K562 (cell line): Measurements from ENCODE around the gene MITF. TPM values are rescaled to one million over a fixed set of nuclear protein-coding genes. Genes with fewer than 3 reads are reported as not detected.

Source experiments
- ATAC-seq: fragments of 200-7000 bp; cut with Tn5 transposase; 3 replicates; pipeline ENCODE4 v1.9.1; 2020; ENCODE audit warnings: moderate library complexity
- BruUV-seq: library from RNA; stranded (reverse); fragments of 400-500 nt; replicated peaks from 2 replicates; lab custom pipeline; 2021; lab: Mats Ljungman, UMichigan
- CTCF ChIA-PET: fragments of 300-600 bp; formaldehyde crosslinking; extraction: SDS; loops from one replicate; lab custom pipeline; 2021; ENCODE audit warnings: low intra/inter-chr PET ratio; lab: Yijun Ruan, JAX
- POLR2A ChIA-PET: fragments of 300-600, 350-650 bp; sonication (Branson Sonifier 250); formaldehyde crosslinking; extraction: SDS; loops from one replicate; lab custom pipeline; 2021; ENCODE audit warnings: antibody characterized with exemption, inconsistent platforms; lab: Yijun Ruan, JAX
- DNase-seq, 4 experiments: peaks; one replicate each; pipeline versions ENCODE4 v3.0.0 to v3.0.0-alpha.2; 2011 to 2018; ENCODE audit warnings: low spot score in 3 of 4, mixed read lengths in 3 of 4; ENCODE audit errors: extremely low read depth in 1 of 4
- FAIRE-seq: peaks from 2 replicates; lab custom pipeline; 2011; peaks lifted over from hg19 to GRCh38; lab: Jason Lieb, UNC
- H2AFZ ChIP-seq: 2 replicates; pipeline ENCODE4 v1.6.0; 2011; ENCODE audit warnings: low read depth, low read length, control low read depth, inconsistent platforms
- H3K27ac ChIP-seq: fragments of 200-600 bp; 3 replicates; pipeline ENCODE4 v1.8.0; 2011; ENCODE audit warnings: low read depth, mild to moderate bottlenecking, control low read depth, inconsistent platforms, low read length, moderate library complexity, mixed read lengths; ENCODE audit errors: extremely low read depth
- H3K27me3 ChIP-seq, 2 experiments: fragments of 300-600 bp in 1 of 2; 2 replicates in 1 of 2; 3 replicates in 1 of 2; pipeline versions ENCODE4 v1.6.0 to v1.8.0; 2011; ENCODE audit warnings: inconsistent platforms in 2 of 2, low read length in 2 of 2, mild to moderate bottlenecking in 1 of 2, mixed read lengths in 1 of 2, moderate library complexity in 1 of 2; ENCODE audit not compliant: control insufficient read depth in 2 of 2, insufficient read depth in 2 of 2
- H3K36me3 ChIP-seq: fragments of 300-600 bp; 3 replicates; pipeline ENCODE4 v1.8.0; 2011; ENCODE audit warnings: mild to moderate bottlenecking, low read length, inconsistent platforms; ENCODE audit not compliant: control insufficient read depth, insufficient read depth
- H3K4me1 ChIP-seq, 2 experiments: fragments of 200-600 bp in 1 of 2; replicated peaks in 1 of 2; 2 replicates in 1 of 2; 3 replicates in 1 of 2; pipeline versions ENCODE4 v1.5.1 to v1.8.0; 2011; ENCODE audit warnings: inconsistent platforms in 2 of 2, low read length in 2 of 2, mild to moderate bottlenecking in 1 of 2, mixed read lengths in 1 of 2, moderate library complexity in 1 of 2; ENCODE audit not compliant: control insufficient read depth in 2 of 2, insufficient read depth in 2 of 2
- H3K4me2 ChIP-seq: 2 replicates; pipeline ENCODE4 v1.6.1; 2011; ENCODE audit warnings: low read length, control low read depth, inconsistent platforms, mixed read lengths; ENCODE audit not compliant: insufficient read depth
- H3K4me3 ChIP-seq: fragments of 200-600 bp; sonication (generic), shearing (Covaris generic); 2 replicates; pipeline ENCODE4 v1.5.1; 2016; ENCODE audit warnings: control low read depth, inconsistent platforms
- H3K79me2 ChIP-seq: fragments of 200-600 bp; 3 replicates; pipeline ENCODE4 v1.8.0; 2011; ENCODE audit warnings: low read length, inconsistent platforms; ENCODE audit not compliant: control insufficient read depth, insufficient read depth
- H3K9ac ChIP-seq, 2 experiments: 2 replicates each; pipeline versions ENCODE4 v1.6.0 to v1.6.1; 2011; ENCODE audit warnings: low read depth in 2 of 2, low read length in 2 of 2, control low read depth in 1 of 2, inconsistent platforms in 1 of 2, mild to moderate bottlenecking in 1 of 2, mixed read lengths in 1 of 2; ENCODE audit not compliant: insufficient read depth in 1 of 2
- H3K9me1 ChIP-seq: one replicate; pipeline ENCODE4 v1.6.0; 2011; ENCODE audit warnings: inconsistent platforms, mild to moderate bottlenecking, low read length, moderate library complexity; ENCODE audit not compliant: control insufficient read depth, insufficient read depth
- H3K9me3 ChIP-seq: replicated peaks from 2 replicates; pipeline ENCODE4 v1.5.1; 2011; ENCODE audit warnings: low read depth, low read length, inconsistent platforms; ENCODE audit not compliant: control insufficient read depth, insufficient read depth
- H4K20me1 ChIP-seq: replicated peaks from 2 replicates; pipeline ENCODE4 v1.6.1; 2011; ENCODE audit warnings: low read length, inconsistent platforms, mixed read lengths; ENCODE audit not compliant: control insufficient read depth, insufficient read depth
- C11orf30 ChIP-seq: fragments of 450-650 bp; IDR thresholded peaks from 2 replicates; pipeline ENCODE4 v1.6.1; 2016; ENCODE audit warnings: low read depth, mild to moderate bottlenecking
- CBFB ChIP-seq: sonication (generic); formaldehyde crosslinking; IDR thresholded peaks from 2 replicates; pipeline ENCODE4 v1.4.0; 2020; ENCODE audit warnings: mild to moderate bottlenecking, missing genetic modification reagents
- FOS ChIP-seq: IDR thresholded peaks from 3 replicates; pipeline ENCODE4 v1.6.1; 2011; ENCODE audit not compliant: insufficient read length; ENCODE audit errors: extremely low read depth
- NR2C2 ChIP-seq, 2 experiments: fragments of 200-800 bp in 1 of 2; sonication (Bioruptor generic) in 1 of 2; sonication (generic) in 1 of 2; formaldehyde crosslinking in 1 of 2; IDR thresholded peaks; 2 replicates each; pipeline versions ENCODE4 v1.6.1 to v1.8.0; 2016 to 2022; ENCODE audit warnings: mild to moderate bottlenecking in 1 of 2, missing compliant biosample characterization in 1 of 2, missing genetic modification characterization in 1 of 2, missing genetic modification reagents in 1 of 2
- RERE ChIP-seq: sonication (generic); formaldehyde crosslinking; IDR thresholded peaks from 2 replicates; pipeline ENCODE4 v1.8.0; 2023; ENCODE audit warnings: missing genetic modification reagents, mild to moderate bottlenecking, borderline replicate concordance
- SAFB2 ChIP-seq: fragments of 200-400 bp; formaldehyde crosslinking; IDR thresholded peaks from 2 replicates; pipeline ENCODE4 v1.6.1; 2018; ENCODE audit warnings: borderline replicate concordance, low read length, low read depth, moderate library complexity; ENCODE audit not compliant: severe bottlenecking
- SMAD4 ChIP-seq: fragments of 250-450 bp; sonication (Bioruptor Pico); conservative IDR thresholded peaks from 2 replicates; pipeline ENCODE4 v1.8.0; 2021; ENCODE audit warnings: inconsistent platforms, mild to moderate bottlenecking, moderate library complexity
- ZKSCAN1 ChIP-seq: fragments of 150-350 bp; IDR thresholded peaks from 2 replicates; pipeline ENCODE4 v1.6.1; 2016; ENCODE audit warnings: low read depth, low read length
- ZNF12 ChIP-seq: sonication (generic); formaldehyde crosslinking; IDR thresholded peaks from 2 replicates; pipeline ENCODE4 v1.4.0; 2020; ENCODE audit warnings: mild to moderate bottlenecking, missing genetic modification reagents
- ZNF316 ChIP-seq: fragments of 450-650 bp; IDR thresholded peaks from 2 replicates; pipeline ENCODE4 v1.6.1; 2016
- ZNF398 ChIP-seq: fragments of 250-450 bp; sonication (Bioruptor Pico); IDR thresholded peaks from 2 replicates; pipeline ENCODE4 v1.8.0; 2021; ENCODE audit warnings: moderate library complexity, mild to moderate bottlenecking, inconsistent platforms
- WGBS: fragments of 100-300 bp; shearing (Covaris generic); methylation state at CpG from one replicate; pipeline ENCODE4 v1.1.6; 2016; ENCODE audit warnings: low coverage, mixed read lengths; ENCODE audit not compliant: insufficient coverage; ENCODE audit errors: missing lambda C conversion rate; 5-methylcytosine and 5-hydroxymethylcytosine counted together
- in situ Hi-C: fragments of 300-500 bp; cut with MboI; formaldehyde crosslinking; loops from 4 replicates; pipeline ENCODE4 v1.15.0; 2018; ENCODE audit warnings: inconsistent platforms, mixed read lengths
- intact Hi-C: fragments of 100-400 bp; cut with micrococcal nuclease; formaldehyde crosslinking; loops from 2 replicates; pipeline ENCODE4 v1.14.2; 2022
- polyA plus RNA-seq, 8 experiments: library from polyadenylated mRNA; depleted of rRNA in 4 of 8; stranded (reverse) in 5 of 8; unstranded in 3 of 8; fragments of >200 nt; fragmentation: Nextera tagmentation in 2 of 8; fragmentation: Illumina TruSeq in 1 of 8; extraction: Ambion mirVana in 2 of 8; extraction: Trizol in 1 of 8; gene quantifications; 2 replicates each; pipeline versions ENCODE4 v1.2.1 to v1.2.3, GENCODE V29; 2011 to 2014; ENCODE audit warnings: inconsistent platforms in 1 of 8, missing spikeins in 1 of 8
- total RNA-seq, 7 experiments: library from RNA; depleted of rRNA in 6 of 7; stranded (reverse); fragments of >200 nt in 6 of 7; fragmentation: Illumina TruSeq in 2 of 7; extraction: Trizol in 2 of 7; gene quantifications; 2 replicates each; pipeline versions ENCODE4 v1.2.1 to v1.2.3, GENCODE V29; 2011 to 2021; ENCODE audit warnings: low replicate concordance in 1 of 7

Gene MITF
- total and polyA plus RNA-seq, 9 of the 15 experiments (the other 6 are each of a cell fraction or from before 2014, with no cell fraction given) = 5.6 to 14.9 (median 11.1) TPM

GRCh38 chr3:69774029-69774428 lies 34.8 kb downstream of the MITF start (continued):
- TF ChIP-seq RERE (CRISPR knock-in tag) (no peak), SMAD4 (CRISPR knock-in tag) (no peak), ZNF316 (no peak)

- CTCF ChIA-PET = no interaction called here
- intact Hi-C loops = no loop called here
- peaks cover 90% of the 10 kb centered on the region for H3K79me2 ChIP-seq
- no peak overlapping the region; the same call in 1 of the 2 replicates for H3K4me2 ChIP-seq
- no peaks in the 10 kb centered on the region for H4K20me1 ChIP-seq
- H3K9me1 ChIP-seq = no peaks in the 10 kb centered on the region
- WGBS = 61% methylated on average over 3 of the region's 3 CpGs
- peaks cover 7 to 49% of the 10 kb centered on the region in 2 experiments; a peak in 4 of 5 replicates for H3K4me1 ChIP-seq
- ATAC-seq = no peak
- TF ChIP-seq SAFB2 (no peak), C11orf30 (no peak), ZKSCAN1 (no peak), FOS (no peak), NR2C2 (CRISPR knock-in tag; IDR thresholded peaks at IDR 0.05) (no peak), NR2C2 (tag; IDR thresholded peaks at IDR 0.05) (no peak), ZNF398 (no peak), CBFB (no peak), ZNF12 (CRISPR knock-in tag) (no peak)
- TF ChIP-seq, all 486 proteins: peak for 0
- FAIRE-seq (no peak), DNase-seq (no peak)
- POLR2A ChIA-PET = interaction anchor here (0.9 to 1.2 kb wide), 3 partner anchors 9 to 16 kb away, joined by 3 to 6 read pairs (median 4); no protein-coding TSS in a partner anchor
- Histone ChIP-seq H3K27ac (no peak overlapping the region), H3K9ac (no peak overlapping the region), H2AFZ (no peak overlapping the region), H3K36me3 (no peaks in the 10 kb centered on the region), H3K27me3 (no peaks in the 10 kb centered on the region), H3K4me3 (no peak overlapping the region), H3K9me3 (no peaks in the 10 kb centered on the region)
- in situ Hi-C loops = no loop called here
- no TSS peak for BruUV-seq
These were observed 36.5 kb downstream of the MITF start for GRCh38 chr3:69775751-69776150.
